Vagina (tissue), 2 donors: ENCODE measurements around the gene NPTXR.

ENCODE experiments used
- CTCF ChIP-seq, 3 experiments: fragments of 450-650 bp in 2 of 3; fragments of 200-600 bp in 1 of 3; sonication (generic) in 1 of 3; IDR thresholded peaks; one replicate each; pipeline ENCODE4 v1.5.1; 2017 to 2019; ENCODE audit warnings: antibody characterized with exemption in 3 of 3, mild to moderate bottlenecking in 2 of 3, moderate library complexity in 2 of 3
- POLR2A ChIP-seq, 2 donors: fragments of 450-650 bp; IDR thresholded peaks; one replicate each; pipeline ENCODE4 v1.6.1; 2017; ENCODE audit warnings: antibody characterized with exemption in 2 of 2, mild to moderate bottlenecking in 2 of 2, moderate library complexity in 2 of 2
- POLR2AphosphoS5 ChIP-seq, 2 donors: sonication (generic); formaldehyde crosslinking; IDR thresholded peaks; one replicate each; pipeline ENCODE4 v1.9.0; 2017; ENCODE audit warnings: antibody characterized with exemption in 2 of 2, mild to moderate bottlenecking in 2 of 2, low read depth in 1 of 2; ENCODE audit not compliant: insufficient read depth in 1 of 2

GRCh38 chr22:38792833-38793232 is 51.0 kb downstream of the NPTXR start:
- TF ChIP-seq CTCF (IDR thresholded peaks at IDR 0.05): no peak
- no peak for TF ChIP-seq POLR2A (IDR thresholded peaks at IDR 0.05)
- no peak for TF ChIP-seq POLR2AphosphoS5 (IDR thresholded peaks at IDR 0.05; ENCODE audit: insufficient read depth in 1 of 2, low read depth in 1 of 2)
